Left cardiac atrium (tissue), 4 donors: ENCODE data around the gene RAD23A. TPM values are rescaled to one million over a fixed set of nuclear protein-coding genes. Genes with fewer than 3 reads are reported as not detected.
A peak's percentile ranks its signal among the peaks of the same experiment; 100 is the strongest.

Experiments used
- ATAC-seq, 2 donors: fragments of 200-7000 bp; cut with Tn5 transposase; one replicate each; pipeline ENCODE4 v1.9.1; 2020; ENCODE audit warnings: mild to moderate bottlenecking in 2 of 2, moderate library complexity in 2 of 2
- DNase-seq: peaks from one replicate; pipeline ENCODE4 v3.0.0-alpha.2; 2020
- intact Hi-C, 2 donors: fragments of 100-400 bp; cut with DNase I; formaldehyde crosslinking; loops; one replicate each; pipeline versions ENCODE4 v1.14.1 to v1.15.1; 2022 to 2023
- microRNA-seq, 2 donors: library from miRNA; unstranded; fragments of <30 nt; microRNA quantifications; one replicate each; pipeline ENCODE4 v1.2.0, GENCODE V29; 2020
- total RNA-seq, 2 donors: library from RNA; stranded (reverse); fragmentation: NEBNext Ultra II Directional; extraction: Animal tissue kit (Norgen Biotek cat#: 25700); gene quantifications; one replicate each; pipeline ENCODE4 v1.2.1, GENCODE V29; 2021
- donor health status: DM: no; HTN: yes; CAD: no.
- donor health status: DM: no; HTN: yes; CAD: no; lungs with severe emphysema.
- donor health status: DM: yes; HTN: yes; CAD: no.
- donor health status: Dilated cardiomyopathy.

Gene RAD23A
- total RNA-seq, 2 donors from 2014 or later: 113 to 131 TPM

DNA sequence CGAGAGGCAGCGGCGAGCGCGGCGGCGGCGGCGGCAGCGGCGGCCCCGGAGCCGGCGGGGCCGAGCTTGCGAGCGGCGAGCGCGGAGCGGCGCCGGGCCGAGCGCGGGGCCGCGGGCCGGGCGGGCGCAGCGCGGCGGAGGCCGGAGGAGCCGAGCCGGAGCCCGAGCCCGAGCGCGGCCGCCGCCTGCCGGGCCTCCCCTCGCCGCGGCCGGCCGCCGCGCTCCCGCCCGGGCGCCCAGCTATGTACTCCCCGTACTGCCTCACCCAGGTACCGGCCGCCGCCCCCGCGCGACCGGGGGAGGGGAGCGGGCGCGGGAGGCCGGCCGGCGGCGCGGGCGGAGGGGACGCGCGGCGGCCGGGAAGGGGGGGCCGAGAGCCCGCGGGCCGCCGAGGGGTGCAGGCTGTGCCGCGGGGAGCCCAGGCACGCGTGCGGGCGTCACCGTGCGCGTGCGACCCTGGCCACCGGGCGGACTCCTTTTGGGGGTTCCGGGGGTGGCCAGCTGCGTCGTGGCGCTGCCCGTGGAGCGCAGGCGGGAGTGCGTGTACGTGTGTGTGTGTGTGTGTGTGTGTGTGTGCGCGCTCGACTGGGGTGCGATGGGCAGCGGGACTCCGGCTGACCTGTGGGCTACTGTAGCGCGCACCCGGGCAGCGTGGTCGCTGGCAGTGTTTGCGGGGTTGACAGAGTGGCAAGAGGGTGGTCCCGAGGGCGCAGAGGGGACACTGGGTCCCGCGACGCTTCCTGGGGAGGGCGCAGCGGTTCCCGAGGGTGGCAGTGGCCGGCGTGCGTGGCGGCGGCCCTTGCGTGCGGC, 50.1 kb downstream of the RAD23A start:
- peak; percentile 25 to 38 for ATAC-seq
- DNase-seq: no peak
- intact Hi-C loops: loop anchor here in 1 of 2 donors (5.0 kb wide), 1 partner anchor 62 kb away; no protein-coding TSS in a partner anchor

DNA sequence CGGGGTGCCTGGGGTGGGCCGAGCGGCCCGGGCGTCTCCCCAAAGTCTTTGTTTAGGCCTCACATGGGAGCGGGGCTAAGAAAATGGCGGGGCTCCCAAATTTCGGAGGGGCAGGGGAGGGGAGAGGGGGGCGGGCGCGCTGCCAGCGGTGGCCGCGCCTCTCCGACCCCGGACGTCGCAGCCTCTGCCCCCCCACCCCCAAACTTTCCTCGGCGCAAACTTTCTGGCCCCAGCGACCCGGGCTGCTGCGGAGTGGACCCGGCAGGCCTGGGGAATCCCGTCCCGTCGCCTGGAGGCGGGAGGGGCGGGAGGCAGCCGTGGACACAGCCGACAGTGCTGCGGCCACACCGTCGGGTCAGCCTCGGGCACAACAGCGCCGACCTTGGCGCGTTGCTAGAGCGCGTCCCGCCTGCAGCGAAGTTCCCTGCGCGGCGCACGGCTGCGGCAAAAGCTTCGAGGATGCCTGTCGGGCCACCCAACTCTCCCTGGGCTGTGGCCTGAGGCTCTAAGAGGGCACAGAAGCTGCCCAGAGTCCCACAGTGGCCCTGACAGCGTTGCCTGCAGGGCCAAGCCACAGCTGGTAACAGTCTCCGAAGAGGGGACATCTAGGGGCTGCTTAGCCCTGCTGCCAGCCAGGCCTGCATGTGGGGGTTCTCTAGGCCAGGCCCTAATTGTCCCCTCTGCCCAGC, 50.9 kb downstream of the RAD23A start:
- intact Hi-C loops: loop anchor here in 1 of 2 donors (5.0 kb wide), 1 partner anchor 61 kb away; no protein-coding TSS in a partner anchor
- DNase-seq (peak; percentile 59), ATAC-seq (peak; percentile 56 to 65)

DNA sequence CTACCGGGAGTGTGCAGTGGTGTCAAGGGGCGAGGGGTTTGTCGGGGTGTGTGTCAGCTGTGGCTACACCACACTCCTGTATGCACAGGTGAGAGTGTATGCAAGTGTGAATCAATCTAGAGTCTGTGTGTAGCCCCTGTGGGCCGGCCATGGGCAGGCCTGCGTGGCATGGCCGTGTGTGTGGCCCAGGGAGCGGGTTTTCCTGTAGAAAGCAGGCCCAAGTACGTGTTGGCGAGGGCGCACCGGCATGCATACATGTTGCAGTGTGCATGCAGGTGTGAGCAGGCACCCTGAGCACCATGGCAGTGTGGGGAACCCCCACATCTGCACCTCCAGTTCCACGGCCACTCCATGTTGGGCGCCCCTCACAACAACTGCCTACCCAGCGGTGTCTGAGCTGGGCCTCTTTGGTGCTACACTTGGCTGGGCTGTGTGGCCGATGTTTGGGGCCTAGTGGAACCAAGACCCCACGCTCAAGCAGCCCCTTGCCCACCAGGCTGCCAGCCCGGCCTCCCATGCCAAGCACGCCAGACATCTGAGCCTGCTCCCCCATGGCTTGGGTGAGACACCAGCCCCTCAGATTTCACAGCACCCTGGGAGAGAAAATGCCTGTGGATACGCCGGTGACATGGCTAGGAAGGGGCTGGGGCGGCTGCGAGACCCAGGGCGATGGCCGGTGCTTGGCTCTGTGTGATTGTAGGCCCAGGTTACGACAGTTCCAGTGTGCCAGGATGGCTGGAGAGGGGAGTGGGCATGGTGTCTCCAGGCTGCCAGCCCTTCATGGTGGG, 51.7 kb downstream of the RAD23A start:
- ATAC-seq: no peak
- intact Hi-C loops: loop anchor here in 1 of 2 donors (5.0 kb wide), 1 partner anchor 60 kb away; no protein-coding TSS in a partner anchor
- no peak for DNase-seq

DNA sequence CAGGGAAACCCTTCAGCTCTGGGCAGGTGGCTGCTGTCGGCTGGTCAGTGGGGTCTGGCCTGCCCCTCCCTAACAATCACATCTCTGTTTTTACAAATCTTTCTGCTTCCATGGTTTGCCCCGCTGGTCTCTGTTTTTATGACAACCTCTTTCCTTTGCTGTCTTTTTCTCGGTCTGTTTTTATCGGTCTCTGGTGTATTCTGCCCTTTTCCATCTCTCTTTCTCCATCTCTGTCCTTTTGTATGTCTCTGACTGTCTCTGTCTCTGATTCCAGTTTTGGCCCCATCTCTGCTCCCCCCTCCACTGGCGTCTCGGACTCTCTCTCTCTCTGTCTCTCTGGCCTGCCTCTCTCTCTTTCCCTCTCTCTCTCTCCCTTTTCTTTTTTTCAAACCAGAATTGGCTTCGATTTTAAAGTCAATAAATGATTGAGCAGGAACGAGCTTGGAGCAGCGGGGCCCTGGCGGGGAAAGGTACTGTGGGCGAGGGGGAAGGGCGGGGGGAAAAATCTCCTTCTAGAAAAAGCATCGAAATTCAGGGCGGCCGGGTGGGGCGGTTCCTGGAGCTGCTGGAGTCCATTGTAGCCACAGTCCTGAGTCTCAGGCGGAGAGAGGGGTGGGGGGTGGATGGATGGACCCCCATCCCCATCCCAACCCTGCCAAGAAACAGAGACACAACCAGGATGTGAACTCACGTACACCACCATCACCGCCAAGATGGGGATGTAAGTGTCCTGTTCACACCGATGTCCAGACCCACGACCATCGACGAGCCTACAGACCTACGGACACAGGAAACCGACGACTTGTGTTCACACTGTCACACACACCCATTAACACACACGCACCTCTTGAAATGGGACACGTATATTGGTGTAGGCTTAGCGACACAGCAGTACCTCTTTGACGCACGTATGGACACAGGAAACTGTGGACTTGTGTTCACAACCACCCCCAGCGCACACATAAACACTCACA, 52.6 kb downstream of the RAD23A start:
- intact Hi-C loops: loop anchor here in 1 of 2 donors (5.0 kb wide), 1 partner anchor 59 kb away; no protein-coding TSS in a partner anchor
- DNase-seq (no peak), ATAC-seq (no peak)

DNA sequence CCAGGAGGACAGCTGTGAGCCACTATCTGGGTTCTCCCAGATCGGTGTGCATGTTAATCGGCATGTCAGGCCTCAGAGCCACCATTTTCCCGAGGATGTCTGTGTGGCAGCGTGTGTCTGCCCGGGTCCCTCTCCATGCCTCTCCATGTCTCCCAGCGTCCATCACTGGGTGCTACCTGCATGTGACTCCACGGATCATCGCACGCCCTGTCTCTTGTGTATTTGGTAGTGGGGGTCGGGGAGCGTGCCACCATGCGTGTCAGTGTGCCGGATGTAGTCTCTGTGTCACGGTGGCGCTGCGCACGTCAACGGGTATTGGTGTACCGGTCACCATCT, 55.5 kb downstream of the RAD23A start:
- DNase-seq: no peak
- intact Hi-C loops: no loop called here
- no peak for ATAC-seq

DNA sequence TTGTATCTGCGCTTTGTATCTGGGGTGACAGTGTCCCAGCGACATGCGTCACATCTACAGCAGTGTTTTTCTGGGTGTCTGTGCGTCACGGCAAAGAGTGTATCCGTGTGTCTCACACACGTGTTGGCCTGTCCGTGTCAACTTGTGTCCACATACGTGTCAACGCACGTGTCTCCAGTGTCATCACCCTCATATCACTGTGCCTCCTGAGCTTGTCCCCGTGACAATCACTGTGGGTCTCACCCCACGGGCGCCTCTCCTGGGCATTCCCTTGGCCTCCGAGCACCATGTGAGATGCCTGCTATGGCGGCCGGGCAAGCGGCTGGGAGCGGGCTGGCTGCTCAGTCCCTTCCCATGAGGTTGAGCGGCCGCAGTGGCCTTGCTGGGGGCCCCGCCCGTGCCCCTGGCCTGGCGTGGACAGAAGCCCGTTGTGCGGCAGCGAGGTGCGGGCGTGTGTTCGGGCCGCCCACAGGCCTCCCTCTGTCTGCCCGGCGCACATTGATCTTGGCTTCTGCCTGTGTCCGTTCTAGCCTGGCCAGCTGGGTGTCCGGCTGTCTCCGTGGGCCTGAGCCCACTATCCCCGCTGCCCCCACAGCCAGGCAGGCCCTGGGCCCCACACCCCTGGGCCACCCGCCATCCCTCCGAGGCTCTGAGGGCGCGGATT, 56.0 kb downstream of the RAD23A start:
- intact Hi-C loops: no loop called here
- ATAC-seq (peak; percentile 48 to 71), DNase-seq (peak; percentile 54)

DNA sequence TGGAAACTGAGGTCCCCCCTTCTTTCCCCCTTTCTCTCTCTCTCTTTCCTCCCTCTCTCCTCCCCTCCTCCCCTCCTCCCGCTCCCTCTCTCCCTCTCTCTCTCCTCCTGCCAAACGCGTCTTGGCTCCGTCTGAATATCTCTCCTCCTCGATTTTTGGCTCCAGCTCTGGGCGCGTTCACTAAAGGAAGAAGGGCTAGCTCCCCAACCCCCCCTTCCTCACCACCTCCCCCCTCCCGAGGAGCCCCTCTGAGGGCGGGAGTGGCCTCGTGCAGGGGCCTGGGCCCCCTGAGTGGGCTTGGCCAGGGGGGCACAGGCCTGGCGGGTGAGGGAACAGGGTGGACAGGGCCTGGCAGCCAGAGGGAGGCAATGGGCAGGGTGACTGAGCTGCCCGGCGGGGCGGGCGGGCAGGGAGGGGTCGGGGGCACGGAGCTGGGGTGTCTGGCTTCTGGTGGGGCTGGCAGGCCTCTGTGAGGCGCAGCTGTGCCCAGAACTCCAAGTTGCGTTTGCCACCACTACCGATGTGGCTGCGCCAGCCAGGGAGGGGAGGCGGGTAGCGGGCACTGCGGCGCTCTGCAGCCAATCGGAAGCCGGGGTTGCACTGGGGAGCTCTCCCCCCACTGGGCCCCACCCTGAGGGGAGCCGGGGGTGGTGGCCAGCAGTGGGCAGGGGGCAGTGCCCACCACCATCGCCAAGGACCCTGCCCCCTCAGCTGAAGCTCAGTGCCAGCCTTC, 56.7 kb downstream of the RAD23A start:
- intact Hi-C loops: no loop called here

DNA sequence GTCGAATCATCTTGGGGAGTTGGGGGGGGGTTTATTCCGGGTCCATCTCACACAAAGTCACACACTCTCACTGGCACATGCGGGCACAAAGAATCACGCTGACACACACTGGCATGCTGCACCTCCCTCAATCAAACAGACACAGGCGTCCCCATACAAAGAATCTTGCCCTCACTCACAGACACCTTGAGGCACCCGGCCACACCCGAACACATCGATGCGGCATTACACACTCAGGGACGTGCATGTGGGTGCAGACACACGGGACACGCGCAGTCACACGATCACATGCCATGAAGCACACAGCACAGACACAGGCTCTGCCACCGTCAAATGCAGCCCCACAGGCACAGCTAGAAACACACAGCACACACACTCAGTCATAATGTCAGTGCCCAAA, 57.4 kb downstream of the RAD23A start:
- intact Hi-C loops: no loop called here
- no peak for ATAC-seq
- DNase-seq: no peak

More for the DNA sequence above, 56.7 kb downstream of the RAD23A start:
- DNase-seq (peak; percentile 80), ATAC-seq (peak; percentile 76 to 82)

Small RNA genes within 50 kb of the gene (microRNA-seq; reads per million reads assigned to microRNA genes)
- gene MIR5695: 0 to 0.20 reads per million in 2 donors
- gene MIR6515: 1.1 to 1.4 reads per million in 2 donors

Other genes with a start within 250 kb of the RAD23A start
- 1 to 10 TPM; 1.4 to 2.3 TPM for gene FBXW9, start 249.2 kb upstream of the RAD23A start, total RNA-seq
- 10 to 100 TPM; 33.8 to 53.6 TPM for gene TNPO2, start 221.9 kb upstream of the RAD23A start, total RNA-seq
- gene TRIR, start 211.2 kb upstream of the RAD23A start, total RNA-seq: 100 to 1,000 TPM; 112 to 122 TPM
- 10 to 100 TPM; 51.2 to 52.5 TPM for gene GET3, start 208.4 kb upstream of the RAD23A start, total RNA-seq
- gene BEST2, start 194.1 kb upstream of the RAD23A start, total RNA-seq: not detected
- gene HOOK2, start 170.3 kb upstream of the RAD23A start, total RNA-seq: 10 to 100 TPM; 16.8 to 28.8 TPM
- 100 to 1,000 TPM in 1 of 2 donors, 10 to 100 TPM in 1; 46.6 to 216 TPM for gene JUNB, start 154.4 kb upstream of the RAD23A start, total RNA-seq
- gene PRDX2, start 144.1 kb upstream of the RAD23A start, total RNA-seq: 100 to 1,000 TPM; 525 to 629 TPM
- gene THSD8, start 143.8 kb upstream of the RAD23A start, total RNA-seq: 1 to 10 TPM; 1.8 to 3.2 TPM
- 1 to 10 TPM; 5.6 to 8.1 TPM for gene RNASEH2A, start 139.3 kb upstream of the RAD23A start, total RNA-seq
- gene RTBDN, start 111.3 kb upstream of the RAD23A start, total RNA-seq: not detected
- gene MAST1, start 107.3 kb upstream of the RAD23A start, total RNA-seq: under 1 TPM; 0.29 to 0.37 TPM
- 10 to 100 TPM; 19.9 to 23.6 TPM for gene DNASE2, start 64.4 kb upstream of the RAD23A start, total RNA-seq
- not detected for gene KLF1, start 58.7 kb upstream of the RAD23A start, total RNA-seq
- gene GCDH, start 54.7 kb upstream of the RAD23A start, total RNA-seq: 10 to 100 TPM; 23.7 to 26.1 TPM
- gene SYCE2, start 26.6 kb upstream of the RAD23A start, total RNA-seq: not detected
- gene FARSA, start 12.2 kb upstream of the RAD23A start, total RNA-seq: 10 to 100 TPM; 31.8 to 49.1 TPM
- 100 to 1,000 TPM; 627 to 707 TPM for gene CALR, start 7.3 kb upstream of the RAD23A start, total RNA-seq
- gene GADD45GIP1, start 11.4 kb downstream of the RAD23A start, total RNA-seq: 10 to 100 TPM; 25.5 to 28.1 TPM
- gene DAND5, start 23.7 kb downstream of the RAD23A start, total RNA-seq: 1 to 10 TPM; 5.2 to 7.0 TPM
- 100 to 1,000 TPM; 117 to 133 TPM for gene NFIX, start 49.6 kb downstream of the RAD23A start, total RNA-seq
- 1 to 10 TPM; 7.5 to 9.0 TPM for gene LYL1, start 157.0 kb downstream of the RAD23A start, total RNA-seq
- 10 to 100 TPM; 18.4 to 20.9 TPM for gene TRMT1, start 170.9 kb downstream of the RAD23A start, total RNA-seq
- gene NACC1, start 172.4 kb downstream of the RAD23A start, total RNA-seq: 10 to 100 TPM; 34.9 to 47.8 TPM
- gene STX10, start 204.5 kb downstream of the RAD23A start, total RNA-seq: 10 to 100 TPM; 30.0 to 36.1 TPM
- 10 to 100 TPM; 36.9 to 61.3 TPM for gene IER2, start 204.5 kb downstream of the RAD23A start, total RNA-seq